ENCODE data around the gene ELOF1.
"Not testable (repeated sequence)": the region's sequence is repeated elsewhere in the genome, so short reads cannot be mapped to it uniquely, and the experiment has no call there.

GRCh38 chr19:11599704-11600103, 40.7 kb upstream of the ELOF1 start:
- TF ChIP-seq, protein P1, sequence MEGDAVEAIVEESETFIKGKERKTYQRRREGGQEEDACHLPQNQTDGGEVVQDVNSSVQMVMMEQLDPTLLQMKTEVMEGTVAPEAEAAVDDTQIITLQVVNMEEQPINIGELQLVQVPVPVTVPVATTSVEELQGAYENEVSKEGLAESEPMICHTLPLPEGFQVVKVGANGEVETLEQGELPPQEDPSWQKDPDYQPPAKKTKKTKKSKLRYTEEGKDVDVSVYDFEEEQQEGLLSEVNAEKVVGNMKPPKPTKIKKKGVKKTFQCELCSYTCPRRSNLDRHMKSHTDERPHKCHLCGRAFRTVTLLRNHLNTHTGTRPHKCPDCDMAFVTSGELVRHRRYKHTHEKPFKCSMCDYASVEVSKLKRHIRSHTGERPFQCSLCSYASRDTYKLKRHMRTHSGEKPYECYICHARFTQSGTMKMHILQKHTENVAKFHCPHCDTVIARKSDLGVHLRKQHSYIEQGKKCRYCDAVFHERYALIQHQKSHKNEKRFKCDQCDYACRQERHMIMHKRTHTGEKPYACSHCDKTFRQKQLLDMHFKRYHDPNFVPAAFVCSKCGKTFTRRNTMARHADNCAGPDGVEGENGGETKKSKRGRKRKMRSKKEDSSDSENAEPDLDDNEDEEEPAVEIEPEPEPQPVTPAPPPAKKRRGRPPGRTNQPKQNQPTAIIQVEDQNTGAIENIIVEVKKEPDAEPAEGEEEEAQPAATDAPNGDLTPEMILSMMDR (IDR thresholded peaks at IDR 0.05), result not testable (repeated sequence)
- TF ChIP-seq POLR2A (IDR thresholded peaks at IDR 0.05), result not testable (repeated sequence)

All from testis (tissue), 2 donors.